KMS-11 (cell line): ENCODE measurements around the gene SOWAHB.

Experiments used
- H2AFZ ChIP-seq: fragments of 200-600 bp; sonication (generic); 2 replicates; pipeline ENCODE4 v1.6.1; 2016; ENCODE audit warnings: antibody characterized with exemption, mixed run types, low read depth
- H3K27ac ChIP-seq: fragments of 200-600 bp; sonication (generic); 2 replicates; pipeline ENCODE4 v1.6.1; 2016; ENCODE audit warnings: mild to moderate bottlenecking, mixed run types
- H3K27me3 ChIP-seq: fragments of 200-600 bp; sonication (generic); 2 replicates; pipeline ENCODE4 v1.6.1; 2017; ENCODE audit warnings: mild to moderate bottlenecking, low read depth, mixed run types, moderate library complexity; ENCODE audit not compliant: insufficient read depth
- H3K36me3 ChIP-seq: fragments of 200-600 bp; sonication (generic); 2 replicates; pipeline ENCODE4 v1.6.1; 2017; ENCODE audit warnings: mild to moderate bottlenecking, mixed run types; ENCODE audit not compliant: insufficient read depth
- H3K4me1 ChIP-seq: fragments of 200-600 bp; sonication (generic); 2 replicates; pipeline ENCODE4 v1.6.1; 2016; ENCODE audit warnings: mild to moderate bottlenecking, low read depth, mixed run types; ENCODE audit not compliant: poor library complexity, severe bottlenecking
- H3K4me2 ChIP-seq: fragments of 200-600 bp; sonication (generic); 2 replicates; pipeline ENCODE4 v1.7.0; 2016; ENCODE audit warnings: mild to moderate bottlenecking, mixed run types
- H3K4me3 ChIP-seq: fragments of 200-600 bp; sonication (generic); IDR thresholded peaks from 2 replicates; pipeline ENCODE4 v1.6.1; 2017; ENCODE audit warnings: low read depth, low read length, mixed read lengths; ENCODE audit not compliant: insufficient read depth
- H3K79me2 ChIP-seq: fragments of 200-600 bp; sonication (generic); 2 replicates; pipeline ENCODE4 v1.6.1; 2016; ENCODE audit warnings: low read depth, mixed run types; ENCODE audit not compliant: insufficient read depth
- H3K9ac ChIP-seq: fragments of 200-600 bp; sonication (generic); 2 replicates; pipeline ENCODE4 v1.6.1; 2016; ENCODE audit warnings: mild to moderate bottlenecking, mixed run types
- H4K20me1 ChIP-seq: fragments of 200-600 bp; sonication (generic); 2 replicates; pipeline ENCODE4 v1.6.1; 2016; ENCODE audit warnings: mild to moderate bottlenecking, mixed run types; ENCODE audit not compliant: insufficient read depth
- TF ChIP-seq, protein P1 (sequence below): fragments of 200-600 bp; sonication (generic); conservative IDR thresholded peaks from 2 replicates; pipeline ENCODE4 v1.6.1; 2017; ENCODE audit warnings: low read depth, mild to moderate bottlenecking, antibody characterized with exemption, low read length, moderate library complexity, mixed read lengths

SOWAHB gene

DNA sequence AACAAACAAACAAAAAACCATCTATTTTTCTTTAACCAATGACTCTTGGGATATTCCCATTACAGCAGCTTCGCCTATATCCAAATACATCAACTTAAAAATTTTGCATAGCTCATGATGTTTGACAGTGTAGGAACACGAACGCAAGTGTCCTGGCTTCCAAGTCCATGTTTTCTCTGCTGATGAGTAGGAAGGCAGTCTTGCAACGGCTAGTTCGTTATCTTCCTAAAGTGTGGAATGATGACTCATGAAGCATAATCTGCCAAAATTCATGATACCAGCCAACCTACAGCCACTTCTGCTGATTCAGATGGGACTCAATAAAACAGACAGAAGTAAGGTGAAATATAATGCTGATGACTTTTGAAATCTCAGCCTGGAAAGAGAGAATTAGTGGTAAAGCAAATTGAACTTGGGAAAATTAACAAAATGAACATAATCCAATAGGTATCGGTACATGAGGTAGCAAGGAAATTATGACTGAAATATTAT lies 45.2 kb upstream of the SOWAHB start:
- Histone ChIP-seq H3K4me2 (no peak overlapping the region), H4K20me1 (no peaks in the 10 kb centered on the region), H3K27ac (no peak overlapping the region), H3K79me2 (no peaks in the 10 kb centered on the region), H3K36me3 (no peaks in the 10 kb centered on the region), H2AFZ (no peak overlapping the region), H3K9ac (no peak overlapping the region), H3K4me3 (no peak overlapping the region), H3K4me1 (peaks cover 3% of the 10 kb centered on the region), H3K27me3 (no peaks in the 10 kb centered on the region)
- TF ChIP-seq, protein P1, sequence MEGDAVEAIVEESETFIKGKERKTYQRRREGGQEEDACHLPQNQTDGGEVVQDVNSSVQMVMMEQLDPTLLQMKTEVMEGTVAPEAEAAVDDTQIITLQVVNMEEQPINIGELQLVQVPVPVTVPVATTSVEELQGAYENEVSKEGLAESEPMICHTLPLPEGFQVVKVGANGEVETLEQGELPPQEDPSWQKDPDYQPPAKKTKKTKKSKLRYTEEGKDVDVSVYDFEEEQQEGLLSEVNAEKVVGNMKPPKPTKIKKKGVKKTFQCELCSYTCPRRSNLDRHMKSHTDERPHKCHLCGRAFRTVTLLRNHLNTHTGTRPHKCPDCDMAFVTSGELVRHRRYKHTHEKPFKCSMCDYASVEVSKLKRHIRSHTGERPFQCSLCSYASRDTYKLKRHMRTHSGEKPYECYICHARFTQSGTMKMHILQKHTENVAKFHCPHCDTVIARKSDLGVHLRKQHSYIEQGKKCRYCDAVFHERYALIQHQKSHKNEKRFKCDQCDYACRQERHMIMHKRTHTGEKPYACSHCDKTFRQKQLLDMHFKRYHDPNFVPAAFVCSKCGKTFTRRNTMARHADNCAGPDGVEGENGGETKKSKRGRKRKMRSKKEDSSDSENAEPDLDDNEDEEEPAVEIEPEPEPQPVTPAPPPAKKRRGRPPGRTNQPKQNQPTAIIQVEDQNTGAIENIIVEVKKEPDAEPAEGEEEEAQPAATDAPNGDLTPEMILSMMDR: no peak

DNA sequence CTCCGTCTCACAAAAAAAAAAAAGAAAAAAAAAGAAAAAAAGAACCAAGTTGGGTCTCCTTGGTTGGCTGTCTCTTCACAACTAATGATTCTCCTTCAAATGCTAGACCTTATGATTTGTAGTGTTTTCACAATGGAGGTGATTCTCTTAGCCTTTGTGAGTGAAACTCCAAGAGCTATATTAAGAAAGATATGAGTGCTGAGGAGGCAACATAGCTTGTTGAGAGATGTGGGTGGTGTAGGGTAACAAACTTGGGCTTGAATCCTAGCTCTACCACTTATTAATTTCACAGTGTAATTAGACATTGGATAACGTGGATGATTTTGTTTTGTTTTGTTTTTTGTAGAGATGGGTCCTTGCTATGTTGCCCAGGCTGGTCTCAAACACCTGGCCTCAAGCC lies 41.2 kb upstream of the SOWAHB start:
- peaks cover 3% of the 10 kb centered on the region for H3K4me1 ChIP-seq
- H3K9ac ChIP-seq: no peak overlapping the region
- no peaks in the 10 kb centered on the region for H3K27me3 ChIP-seq
- H2AFZ ChIP-seq: no peak overlapping the region
- TF ChIP-seq, protein P1: no peak
- H3K79me2 ChIP-seq: no peaks in the 10 kb centered on the region
- H3K27ac ChIP-seq: no peak overlapping the region
- H3K36me3 ChIP-seq: no peaks in the 10 kb centered on the region
- H3K4me3 ChIP-seq: no peak overlapping the region
- H4K20me1 ChIP-seq: no peaks in the 10 kb centered on the region
- no peak overlapping the region for H3K4me2 ChIP-seq

DNA sequence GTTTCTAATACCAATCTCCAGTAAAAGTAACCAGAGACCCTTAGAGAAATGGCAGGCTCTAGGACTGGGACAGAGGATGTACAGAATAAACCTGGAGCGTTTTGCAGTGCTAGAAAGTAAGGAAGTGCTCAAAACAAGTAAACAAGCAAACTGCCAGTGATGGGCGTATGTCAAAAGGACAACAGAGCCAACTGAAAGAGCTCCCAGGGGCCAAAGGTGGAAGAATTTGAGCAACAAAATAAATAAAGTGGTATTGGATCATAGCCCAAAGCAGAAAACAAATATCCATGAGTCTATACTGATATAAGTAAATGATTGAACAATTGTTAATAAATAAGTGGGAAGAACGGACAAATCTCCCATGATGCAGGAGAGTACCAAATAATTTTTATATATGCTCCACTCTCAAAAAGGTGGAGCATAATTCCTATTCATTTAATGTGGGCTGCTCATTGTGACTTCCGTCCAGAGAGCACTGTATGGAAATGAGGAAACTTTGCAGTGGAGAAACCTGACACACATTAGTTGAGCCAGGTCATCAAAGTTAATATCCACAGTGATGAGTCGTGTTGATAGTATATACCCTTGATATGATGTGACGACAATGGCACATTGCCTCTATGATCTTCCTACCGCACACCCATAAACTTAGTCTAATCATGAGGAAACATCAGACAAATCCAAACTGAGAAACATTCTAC lies 33.8 kb upstream of the SOWAHB start:
- no peak overlapping the region for H3K4me2 ChIP-seq

DNA sequence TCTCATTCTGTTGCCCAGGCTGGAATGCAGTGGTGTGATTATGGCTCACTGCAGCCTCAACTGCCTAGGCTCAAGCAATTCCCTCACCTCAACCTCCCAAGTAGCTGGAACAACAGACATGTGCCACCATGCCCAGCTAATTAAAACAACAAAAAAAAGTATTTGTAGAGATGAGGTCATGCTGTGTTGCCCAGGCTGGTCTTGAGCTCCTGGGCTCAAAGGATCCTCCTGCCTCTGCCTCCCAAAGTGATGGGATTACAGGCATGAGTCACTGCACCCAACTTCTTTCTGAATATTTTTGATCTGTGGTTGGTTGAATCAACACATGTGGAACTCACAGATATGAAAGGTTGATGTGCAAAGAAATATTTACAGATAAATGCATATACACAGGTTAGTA lies 33.1 kb upstream of the SOWAHB start:
- Histone ChIP-seq H3K79me2 (no peaks in the 10 kb centered on the region), H3K4me1 (no peaks in the 10 kb centered on the region), H4K20me1 (no peaks in the 10 kb centered on the region), H3K27ac (no peak overlapping the region), H3K9ac (no peak overlapping the region), H3K4me2 (no peak overlapping the region), H3K36me3 (no peaks in the 10 kb centered on the region), H2AFZ (no peak overlapping the region), H3K27me3 (no peaks in the 10 kb centered on the region), H3K4me3 (no peak overlapping the region)
- TF ChIP-seq, protein P1: no peak

More for the DNA sequence above, 33.8 kb upstream of the SOWAHB start:
- Histone ChIP-seq H3K4me3 (no peak overlapping the region), H3K79me2 (no peaks in the 10 kb centered on the region), H4K20me1 (no peaks in the 10 kb centered on the region), H3K27ac (no peak overlapping the region), H3K36me3 (no peaks in the 10 kb centered on the region), H3K4me1 (no peaks in the 10 kb centered on the region), H3K27me3 (no peaks in the 10 kb centered on the region), H3K9ac (no peak overlapping the region), H2AFZ (no peak overlapping the region)
- TF ChIP-seq, protein P1: no peak
